NOMO-1 (cell line): ENCODE measurements around the gene CAMK1D.

Source experiments
- DNase-seq, 2 experiments: peaks; one replicate each; lab custom pipeline; 2025; ENCODE audit not compliant: unreplicated experiment in 2 of 2; lab: John Stamatoyannopoulos, UW

CAMK1D gene

DNA sequence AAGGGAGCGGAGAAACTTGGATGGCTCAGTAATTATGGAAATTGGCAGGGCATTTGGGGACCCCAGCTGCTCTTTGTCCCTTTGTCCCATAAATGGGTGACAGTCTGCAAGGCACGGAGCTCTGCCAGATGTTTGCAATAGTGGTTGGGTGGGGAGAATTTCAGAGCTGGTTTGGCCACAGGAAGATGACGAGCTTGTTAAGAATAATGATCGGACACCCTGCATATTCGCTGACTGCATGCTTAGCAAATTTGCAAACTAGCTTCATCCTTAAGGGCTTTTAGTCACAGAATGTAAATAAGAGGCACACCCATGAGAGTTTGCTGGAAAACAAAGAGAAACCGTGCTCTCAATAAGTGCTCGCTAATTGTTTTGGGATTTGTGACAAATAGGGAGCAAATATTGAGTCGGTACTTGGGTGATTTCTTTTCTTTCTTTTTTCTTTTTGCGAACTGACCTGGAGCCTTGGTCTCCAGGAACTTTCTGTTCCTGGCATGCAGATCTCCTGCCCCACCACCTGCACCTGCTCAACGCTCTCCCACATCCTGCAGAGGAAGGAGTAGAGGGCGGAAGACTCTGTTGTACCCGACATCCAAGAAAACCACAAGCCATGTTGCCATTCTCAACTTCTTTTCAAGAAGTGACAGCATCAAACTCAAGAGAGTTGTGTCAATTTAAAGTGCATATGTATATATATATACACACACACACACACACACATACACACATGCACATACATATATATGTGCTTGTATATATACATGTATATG lies 238.9 kb downstream of the CAMK1D start:
- DNase-seq: no peak

GRCh38 chr10:12589291-12589690 lies 239.9 kb downstream of the CAMK1D start:
- DNase-seq: no peak

DNA sequence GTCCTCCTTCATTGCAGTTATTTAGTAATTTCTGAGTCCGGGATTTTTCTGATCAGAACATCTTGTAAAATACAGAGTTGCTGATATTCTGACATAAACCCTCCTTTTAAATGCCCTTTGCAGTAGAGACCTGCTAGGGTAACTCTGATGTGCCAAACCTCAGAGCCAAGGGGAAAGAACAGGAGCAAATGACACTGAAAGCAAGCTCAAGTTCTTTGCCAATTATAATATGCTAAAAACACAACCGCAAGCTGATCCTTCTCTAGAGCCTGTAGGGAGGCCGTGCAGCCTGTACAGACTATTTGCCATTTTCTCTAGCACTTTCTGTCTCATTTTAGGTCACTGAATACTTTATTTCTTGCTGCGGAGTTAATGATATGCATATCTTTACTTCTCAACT lies 240.4 kb downstream of the CAMK1D start:
- DNase-seq: no peak

GRCh38 chr10:12590675-12591659 lies 241.6 kb downstream of the CAMK1D start:
- DNase-seq: no peak

- DNase-seq: no peak
Measured at GRCh38 chr10:12592967-12593366, 243.6 kb downstream of the CAMK1D start.

GRCh38 chr10:12594448-12594944 lies 245.1 kb downstream of the CAMK1D start:
- no peak for DNase-seq

- no peak for DNase-seq
Measured at GRCh38 chr10:12595936-12596576, 246.7 kb downstream of the CAMK1D start.

DNA sequence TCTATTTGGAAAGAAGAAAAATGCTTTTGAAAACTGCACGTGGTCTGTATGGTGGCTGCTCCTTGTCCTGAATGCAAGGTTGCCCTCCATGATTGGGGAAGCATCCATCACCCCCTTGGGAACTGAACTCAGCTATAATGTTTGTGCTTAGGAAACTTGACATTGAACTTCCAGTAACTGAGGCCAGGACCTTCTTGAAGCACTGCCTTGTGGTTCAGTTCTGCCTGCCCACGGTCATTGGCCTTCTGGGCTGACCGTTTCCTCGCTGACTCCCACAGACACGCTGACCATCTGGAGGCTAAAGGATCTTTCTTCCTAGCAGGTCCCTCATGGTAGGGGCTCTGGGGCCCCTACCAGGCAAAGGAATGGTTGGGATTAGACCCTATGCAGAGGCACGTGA lies 247.8 kb downstream of the CAMK1D start:
- DNase-seq: no peak

DNA sequence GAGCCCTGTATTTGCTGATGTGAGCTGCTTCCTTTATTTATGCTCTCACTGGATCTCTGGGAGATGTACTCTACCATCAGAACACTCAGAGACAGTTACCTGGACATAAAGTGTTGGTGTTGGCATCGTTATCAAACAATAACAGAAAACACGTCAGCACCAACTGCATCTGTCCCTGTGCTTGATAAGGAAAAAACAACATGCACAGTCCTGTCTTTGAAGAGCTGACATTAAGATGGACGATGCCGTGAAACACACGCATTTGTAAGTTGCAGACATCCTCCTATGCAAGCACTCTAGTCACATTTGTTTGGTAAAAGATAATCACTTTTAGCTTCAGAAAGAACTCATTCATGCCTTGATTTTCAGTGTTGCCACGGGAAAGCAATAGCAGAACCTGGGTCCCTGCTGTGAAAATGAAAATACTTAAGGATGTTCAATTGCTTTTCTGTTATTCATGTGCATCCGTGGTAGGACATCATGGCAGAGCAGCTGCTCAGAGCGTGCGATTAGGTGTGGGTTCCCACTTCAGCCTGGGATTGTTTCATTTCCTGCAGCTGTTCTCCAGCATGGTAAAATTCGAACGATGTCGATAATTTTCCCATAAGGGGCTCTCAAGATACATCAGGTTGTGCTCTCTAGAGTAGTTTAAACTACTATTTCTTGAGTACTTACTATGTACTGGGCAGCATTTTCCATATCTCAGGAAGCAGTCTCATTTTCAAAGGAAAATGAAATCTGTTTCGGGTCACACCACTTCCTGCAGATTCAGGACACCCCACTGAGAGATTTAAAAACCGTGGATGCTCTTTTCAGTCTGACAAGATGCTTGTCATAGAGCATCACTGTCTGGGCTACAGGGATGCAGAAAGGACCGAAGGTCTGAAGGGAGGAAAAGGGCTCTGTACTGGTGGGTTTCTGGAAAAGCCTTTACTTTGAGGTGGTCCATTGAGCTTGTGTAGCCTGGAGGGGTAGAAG lies 248.7 kb downstream of the CAMK1D start:
- DNase-seq: no peak

DNA sequence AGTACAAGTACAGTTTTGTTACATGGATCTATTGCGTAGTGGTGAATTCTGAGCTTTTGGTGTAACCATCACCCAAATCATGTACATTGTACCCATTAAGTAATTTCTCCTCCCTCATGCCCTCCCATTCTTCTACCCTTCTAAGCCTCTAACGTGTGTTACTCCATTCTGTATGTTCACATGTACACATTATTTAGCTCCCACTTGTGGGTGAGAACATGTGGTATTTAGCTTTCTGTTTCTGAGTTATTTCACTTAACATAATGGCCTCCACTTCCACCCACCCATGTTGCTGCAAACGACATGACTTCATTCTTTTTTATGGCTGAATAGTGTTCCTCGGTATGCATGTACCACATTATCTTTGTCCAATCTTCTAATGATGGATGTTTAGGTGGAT lies 251.3 kb downstream of the CAMK1D start:
- no peak for DNase-seq

DNA sequence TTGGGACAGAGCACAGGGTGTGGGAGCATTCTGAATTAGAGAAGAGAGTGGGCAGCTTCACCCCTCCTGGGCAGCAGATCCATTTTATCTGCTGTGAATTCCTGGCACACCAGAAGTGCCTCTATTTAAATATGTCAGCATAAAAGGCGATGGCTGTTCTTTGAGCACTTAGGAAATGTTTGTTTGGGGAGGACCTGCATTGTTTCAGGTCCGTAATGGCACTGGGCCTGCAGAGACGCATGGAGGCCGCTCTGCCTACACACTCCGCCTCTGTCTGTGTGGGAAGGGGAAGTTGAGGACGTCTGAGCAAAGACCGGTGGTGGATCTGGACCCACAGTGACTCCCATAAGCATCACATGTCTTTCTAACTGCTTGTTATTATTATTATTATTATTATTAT lies 253.2 kb downstream of the CAMK1D start:
- no peak for DNase-seq

DNA sequence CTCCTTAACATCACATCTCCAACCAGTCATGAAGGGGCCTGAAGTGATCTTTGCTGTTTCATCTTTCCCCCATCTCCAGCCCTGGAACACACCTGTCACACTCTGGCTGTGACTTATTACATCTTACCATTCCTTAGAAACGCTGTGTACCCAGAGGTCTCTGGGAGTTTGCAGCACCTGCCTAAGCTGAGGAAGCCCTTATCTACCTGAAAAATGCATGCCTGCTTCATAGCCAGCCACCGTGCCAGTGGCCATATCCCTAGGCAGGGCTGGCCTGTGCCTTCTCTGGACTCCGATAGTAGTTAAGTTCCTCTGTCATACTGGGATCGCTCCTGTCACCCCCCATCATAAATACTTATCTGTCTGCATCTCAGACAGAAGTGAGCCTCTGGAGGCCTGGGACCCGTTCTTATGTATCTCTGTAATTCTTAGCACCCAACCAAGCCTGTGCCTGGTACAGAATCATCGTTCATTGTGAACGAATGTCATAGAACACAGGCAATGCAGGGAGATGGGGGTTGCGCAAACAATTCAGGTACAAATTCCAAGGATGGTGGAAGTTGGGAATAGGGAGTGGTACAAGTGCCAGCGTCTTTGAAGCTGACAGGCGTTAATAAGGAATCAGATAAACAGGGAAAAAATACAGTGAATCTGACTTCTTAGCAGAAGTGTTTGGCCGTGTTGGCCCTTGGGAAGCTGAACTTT lies 254.6 kb downstream of the CAMK1D start:
- no peak for DNase-seq

DNA sequence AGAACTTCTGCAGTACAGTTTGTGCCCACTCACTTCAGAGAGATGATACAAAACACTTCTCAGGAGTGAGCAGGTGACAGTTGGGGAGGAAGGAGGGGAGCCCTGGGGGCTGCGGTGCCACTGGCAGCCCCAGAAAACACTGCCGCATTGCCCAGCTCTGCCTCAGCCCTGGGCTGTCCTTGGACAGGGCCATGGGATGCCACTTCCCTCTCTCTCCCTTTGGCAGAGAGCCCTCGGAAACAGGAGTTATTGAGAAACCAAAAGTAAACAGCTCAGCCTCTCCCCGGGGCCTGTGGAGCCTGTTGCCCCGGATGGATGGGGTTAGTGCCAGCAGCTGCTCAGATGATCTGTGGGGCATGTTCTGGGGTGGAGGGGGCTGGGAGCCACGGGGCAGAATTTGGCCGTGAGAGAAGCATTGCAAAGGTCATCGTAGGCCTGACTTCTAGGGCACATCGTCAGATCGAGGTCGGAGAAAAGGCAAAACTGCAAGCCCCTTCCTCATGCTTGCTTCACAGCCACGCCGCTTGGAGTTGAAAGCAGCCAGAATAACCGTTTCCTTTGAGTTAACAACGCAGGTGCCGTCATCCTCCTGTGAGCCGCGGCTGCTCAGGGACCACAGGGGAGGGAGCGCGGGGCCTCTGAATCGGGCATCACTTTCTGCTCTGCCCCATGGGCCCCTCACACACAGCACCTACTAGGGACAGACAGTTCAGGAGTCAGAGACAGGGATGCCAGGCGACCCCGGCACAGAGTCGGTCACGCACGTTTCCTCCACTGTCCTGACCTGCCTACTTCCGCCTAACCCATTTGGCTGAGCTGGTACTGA lies 256.4 kb downstream of the CAMK1D start:
- no peak for DNase-seq

- no peak for DNase-seq
Measured at GRCh38 chr10:12606461-12606860, 257.1 kb downstream of the CAMK1D start.

GRCh38 chr10:12608761-12609160 lies 259.4 kb downstream of the CAMK1D start:
- no peak for DNase-seq

DNA sequence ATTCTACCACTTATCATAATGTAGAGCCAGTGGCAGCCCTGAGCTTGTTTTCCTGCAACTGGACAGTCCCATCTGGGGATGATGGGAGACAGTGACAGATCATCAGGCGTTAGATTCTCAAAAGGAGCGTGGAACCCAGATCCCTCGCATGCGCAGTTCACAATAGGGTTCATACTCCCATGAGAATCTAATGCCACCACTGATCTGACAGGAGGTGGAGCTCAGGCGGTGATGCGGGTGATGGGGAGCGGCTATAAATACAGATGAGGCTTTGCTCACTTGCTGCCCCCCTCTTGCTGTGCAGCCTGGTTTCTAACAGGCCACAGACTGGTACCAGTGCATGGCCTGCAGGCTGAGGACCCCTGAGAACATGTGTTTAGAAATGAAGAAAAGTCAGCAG lies 260.1 kb downstream of the CAMK1D start:
- no peak for DNase-seq

DNA sequence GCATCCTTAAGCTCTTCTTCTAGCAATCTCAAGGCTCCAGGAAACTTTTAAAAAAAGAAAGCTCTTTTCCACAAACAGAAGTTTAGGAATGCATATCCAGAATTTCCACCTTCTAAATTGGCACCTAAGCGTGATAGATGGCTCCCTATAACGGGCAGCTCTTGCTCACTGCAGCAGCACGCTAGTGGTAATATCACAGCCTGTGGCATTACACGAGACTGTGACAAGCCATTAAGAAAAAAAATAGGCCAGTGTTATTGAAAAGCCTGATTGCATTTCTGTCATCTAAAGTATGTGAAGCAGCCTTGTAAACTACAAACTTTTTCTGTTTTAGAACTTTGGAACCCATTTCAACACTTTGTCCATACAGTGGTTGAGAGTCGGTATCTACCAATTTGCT lies 263.8 kb downstream of the CAMK1D start:
- no peak for DNase-seq

- DNase-seq: no peak
Measured at GRCh38 chr10:12614177-12614995, 265.0 kb downstream of the CAMK1D start.
